ENCODE results near the gene STK40. TPM values are rescaled to one million over a fixed set of nuclear protein-coding genes. Genes with fewer than 3 reads are reported as not detected.

The STK40 gene
- total RNA-seq, 6 donors from 2014 or later = 26.2 to 100 (median 69.1) TPM

GRCh38 chr1:36352910-36353878 lies 32.5 kb downstream of the STK40 start:
- H3K27me3 ChIP-seq = no peaks in the 10 kb centered on the region
- no peak for DNase-seq
- TF ChIP-seq CTCF (IDR thresholded peaks at IDR 0.05) (no peak), POLR2AphosphoS5 (IDR thresholded peaks at IDR 0.05) (no peak), POLR2A (IDR thresholded peaks at IDR 0.05) (no peak), EP300 (IDR thresholded peaks at IDR 0.05) (no peak)
- ATAC-seq (ENCODE audit: low FRiP score in 2 of 2) = no peak
- H3K4me3 ChIP-seq = no peak overlapping the region
- WGBS, 2 donors = 82 to 84% methylated on average over 13 to 15 of the region's 15 CpGs
- peak overlapping the region in 1 of 4 donors; percentile 77 for H3K27ac ChIP-seq
- H3K9me3 ChIP-seq = no peaks in the 10 kb centered on the region
- peaks cover 28 to 39% (median 36%) of the 10 kb centered on the region in 4 donors for H3K4me1 ChIP-seq
- H3K36me3 ChIP-seq = peaks cover 21 to 69% (median 51%) of the 10 kb centered on the region in 4 donors

DNA sequence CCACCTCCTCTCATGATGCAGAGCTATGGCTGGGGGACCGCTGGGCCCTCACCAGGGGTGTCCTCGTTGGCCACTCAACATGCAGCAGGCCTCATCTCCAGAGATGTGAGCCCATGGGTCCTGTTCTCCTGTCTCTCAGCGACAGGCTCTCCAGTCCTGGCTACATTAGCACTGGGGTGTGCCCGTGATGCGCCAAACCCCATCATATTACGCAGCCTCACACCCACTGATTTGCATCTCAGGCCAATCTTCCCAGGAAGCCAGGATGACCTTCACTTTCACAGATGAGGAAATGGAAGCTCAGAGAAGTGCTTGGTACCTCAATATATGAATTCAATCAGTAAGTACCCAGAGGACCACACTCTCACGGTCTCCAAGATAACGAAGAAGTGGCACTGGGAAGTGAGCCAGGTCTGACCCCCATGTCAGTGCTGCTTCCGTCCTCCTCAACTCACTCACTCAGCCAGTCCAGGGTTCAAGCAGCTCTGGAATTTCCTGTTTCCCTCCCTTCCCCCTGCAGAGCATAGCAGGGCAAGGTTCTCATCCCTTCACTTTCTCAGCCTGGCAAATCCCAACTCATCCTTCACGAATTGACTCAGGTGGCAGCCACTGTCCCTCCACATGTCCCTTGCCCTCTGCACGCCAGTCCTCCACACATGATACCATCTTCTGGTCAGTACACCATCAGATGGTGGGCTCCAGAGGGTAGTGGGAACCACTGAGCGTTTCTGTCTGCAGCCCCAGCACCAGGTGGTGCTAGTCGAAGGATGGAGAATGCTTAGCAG lies 33.4 kb downstream of the STK40 start:
- peaks cover 25 to 69% (median 51%) of the 10 kb centered on the region in 4 donors for H3K36me3 ChIP-seq
- 74 to 84% methylated on average over 6 to 13 of the region's 13 CpGs for WGBS, 2 donors
- H3K27ac ChIP-seq = peak overlapping the region in 3 of 4 donors; percentile 30 to 77 (median 74)
- TF ChIP-seq POLR2A (IDR thresholded peaks at IDR 0.05) = no peak
- no peak for TF ChIP-seq CTCF (IDR thresholded peaks at IDR 0.05)
- TF ChIP-seq POLR2AphosphoS5 (IDR thresholded peaks at IDR 0.05) = no peak
- no peak for TF ChIP-seq EP300 (IDR thresholded peaks at IDR 0.05)
- H3K4me1 ChIP-seq = peaks cover 28 to 39% (median 36%) of the 10 kb centered on the region in 4 donors
- no peaks in the 10 kb centered on the region for H3K27me3 ChIP-seq
- no peaks in the 10 kb centered on the region for H3K9me3 ChIP-seq
- no peak overlapping the region for H3K4me3 ChIP-seq
- DNase-seq (no peak), ATAC-seq (ENCODE audit: low FRiP score in 2 of 2) (no peak)

GRCh38 chr1:36351227-36351977 lies 34.3 kb downstream of the STK40 start:
- H3K36me3 ChIP-seq = peaks cover 30 to 69% (median 56%) of the 10 kb centered on the region in 4 donors
- peaks cover 28 to 39% (median 36%) of the 10 kb centered on the region in 4 donors for H3K4me1 ChIP-seq
- DNase-seq (peak in 1 of 2 donors; percentile 56), ATAC-seq (ENCODE audit: low FRiP score in 2 of 2) (peak; percentile 14 to 37)
- no peaks in the 10 kb centered on the region for H3K27me3 ChIP-seq
- H3K27ac ChIP-seq = peak overlapping the region; percentile 65 to 78 (median 76)
- H3K9me3 ChIP-seq = no peaks in the 10 kb centered on the region
- TF ChIP-seq POLR2AphosphoS5 (IDR thresholded peaks at IDR 0.05) (peak in 1 of 2 donors; percentile 4), CTCF (IDR thresholded peaks at IDR 0.05) (no peak)
- H3K4me3 ChIP-seq = no peak overlapping the region
- WGBS, 2 donors = 55 to 63% methylated on average over 8 to 14 of the region's 14 CpGs

DNA sequence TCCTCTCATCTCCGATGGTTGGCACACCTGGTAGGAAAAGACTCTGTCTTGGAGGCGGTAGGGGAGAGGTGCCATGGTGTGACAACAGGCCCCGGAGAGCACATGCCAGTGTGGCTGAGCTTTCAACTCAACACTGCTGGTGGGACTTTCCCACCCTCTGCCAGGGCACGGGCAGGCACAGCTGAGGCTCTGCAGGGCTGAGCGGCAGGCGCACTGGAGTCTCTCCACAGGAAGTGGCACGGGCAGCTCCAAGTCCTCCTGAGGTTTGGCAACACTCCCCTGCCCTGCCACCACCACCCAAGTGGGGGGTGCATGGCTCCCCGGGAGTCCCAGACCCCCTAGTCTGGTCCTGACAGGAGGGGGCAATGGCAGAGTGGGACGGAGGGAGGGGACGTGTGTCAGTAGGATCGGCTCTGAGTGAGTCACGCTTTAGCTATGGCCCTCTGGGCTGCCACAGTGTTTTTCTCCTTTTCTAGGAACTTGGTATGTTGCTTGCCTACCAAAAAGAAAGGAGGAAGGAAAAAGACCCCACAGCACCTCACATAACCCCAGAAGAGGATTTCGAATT lies 35.0 kb downstream of the STK40 start:
- H3K4me3 ChIP-seq = no peak overlapping the region
- ATAC-seq (ENCODE audit: low FRiP score in 2 of 2) (peak; percentile 54 to 77), DNase-seq (peak; percentile 78)
- no peaks in the 10 kb centered on the region for H3K9me3 ChIP-seq
- no peaks in the 10 kb centered on the region for H3K27me3 ChIP-seq
- WGBS, 2 donors = 23 to 51% methylated on average over 4 to 13 of the region's 13 CpGs
- H3K27ac ChIP-seq = peak overlapping the region; percentile 65 to 78 (median 76)
- peaks cover 28 to 39% (median 36%) of the 10 kb centered on the region in 4 donors for H3K4me1 ChIP-seq
- peaks cover 34 to 75% (median 59%) of the 10 kb centered on the region in 4 donors for H3K36me3 ChIP-seq
- no peak for TF ChIP-seq CTCF (IDR thresholded peaks at IDR 0.05)
- TF ChIP-seq POLR2AphosphoS5 (IDR thresholded peaks at IDR 0.05) = no peak
- TF ChIP-seq POLR2A (IDR thresholded peaks at IDR 0.05) = no peak
- TF ChIP-seq EP300 (IDR thresholded peaks at IDR 0.05) = no peak

All from upper lobe of left lung (tissue), 6 donors.